COR-L47 (cell line): ENCODE data around the gene DTX3L.

ENCODE experiments used
- DNase-seq: peaks from one replicate; lab custom pipeline; 2025; lab: John Stamatoyannopoulos, UW

DTX3L gene

GRCh38 chr3:122606330-122606729 is 42.2 kb downstream of the DTX3L start:
- DNase-seq, result no peak

GRCh38 chr3:122608916-122609315 is 44.8 kb downstream of the DTX3L start:
- DNase-seq, result no peak

GRCh38 chr3:122609798-122610559 is 45.8 kb downstream of the DTX3L start:
- no peak for DNase-seq

- DNase-seq, result no peak
Measured at GRCh38 chr3:122612696-122613095, 48.6 kb downstream of the DTX3L start.

GRCh38 chr3:122615303-122615702 is 51.2 kb downstream of the DTX3L start:
- no peak for DNase-seq

GRCh38 chr3:122618614-122619013 is 54.5 kb downstream of the DTX3L start:
- no peak for DNase-seq

GRCh38 chr3:122619040-122619439 is 54.9 kb downstream of the DTX3L start:
- DNase-seq, result no peak

- DNase-seq, result no peak
Measured at GRCh38 chr3:122620399-122620798, 56.3 kb downstream of the DTX3L start.

GRCh38 chr3:122621112-122621511 is 57.0 kb downstream of the DTX3L start:
- peak; percentile 34 for DNase-seq

- no peak for DNase-seq
Measured at GRCh38 chr3:122623031-122623829, 59.1 kb downstream of the DTX3L start.
